NT2/D1 (cell line): ENCODE results near the gene RELT.

Source experiments
- SUZ12 ChIP-seq: IDR thresholded peaks from 2 replicates; pipeline ENCODE4 v1.6.1; 2011; ENCODE audit not compliant: insufficient read length, insufficient read depth; ENCODE audit errors: extremely low read depth
- YY1 ChIP-seq: IDR thresholded peaks from 2 replicates; pipeline ENCODE4 v1.6.1; 2011; ENCODE audit not compliant: insufficient read length, insufficient read depth
- ZNF274 ChIP-seq: IDR thresholded peaks from 2 replicates; pipeline ENCODE4 v1.6.1; 2011; ENCODE audit warnings: mild to moderate bottlenecking, low read depth, low read length

GRCh38 chr11:73422886-73423285 is 46.7 kb downstream of the RELT start:
- TF ChIP-seq ZNF274 = no peak
- TF ChIP-seq YY1 = no peak
- no peak for TF ChIP-seq SUZ12
